WTC11 (cell line): Measurements from ENCODE around the gene ANKMY1. TPM values are rescaled to one million over a fixed set of nuclear protein-coding genes. Genes with fewer than 3 reads are reported as not detected.

ENCODE experiments used
- ATAC-seq: fragments of 200-7000 bp; cut with Tn5 transposase; 2 replicates; pipeline ENCODE4 v1.10.0; 2021; ENCODE audit warnings: mild to moderate bottlenecking, moderate library complexity
- CTCF ChIA-PET: fragments of 300-600 bp; sonication (Branson Sonifier 250); formaldehyde crosslinking; loops from one replicate; lab custom pipeline; 2021; ENCODE audit warnings: antibody characterized with exemption; lab: Charles Lee
- POLR2A ChIA-PET: fragments of 350-600 bp; sonication (Branson Sonifier 250); formaldehyde crosslinking; loops from one replicate; lab custom pipeline; 2021; ENCODE audit warnings: antibody characterized with exemption; lab: Charles Lee
- DNase-seq: peaks from one replicate; pipeline ENCODE4 v3.0.0; 2021; ENCODE audit warnings: low spot score
- H3K27ac Mint-ChIP-seq: 2 replicates; pipeline ENCODE4 v1.8.0; 2021; ENCODE audit warnings: mixed read lengths
- H3K27me3 Mint-ChIP-seq: 2 replicates; pipeline ENCODE4 v1.8.0; 2021; ENCODE audit warnings: low read depth, mild to moderate bottlenecking, moderate library complexity, mixed read lengths
- H3K36me3 Mint-ChIP-seq: 2 replicates; pipeline ENCODE4 v1.8.0; 2021; ENCODE audit warnings: mixed read lengths
- H3K4me1 Mint-ChIP-seq: 2 replicates; pipeline ENCODE4 v1.8.0; 2022; ENCODE audit warnings: mixed read lengths
- H3K4me3 Mint-ChIP-seq: 2 replicates; pipeline ENCODE4 v1.8.0; 2021; ENCODE audit warnings: mild to moderate bottlenecking, moderate library complexity, mixed read lengths
- H3K9me3 Mint-ChIP-seq: 2 replicates; pipeline ENCODE4 v1.8.0; 2021; ENCODE audit warnings: mixed read lengths
- AFF4 ChIP-seq: sonication (generic); formaldehyde crosslinking; IDR thresholded peaks from 2 replicates; pipeline ENCODE4 v1.8.1; 2023; ENCODE audit warnings: mild to moderate bottlenecking, missing genetic modification reagents, borderline replicate concordance
- CBFB ChIP-seq: sonication (generic); formaldehyde crosslinking; IDR thresholded peaks from 2 replicates; pipeline ENCODE4 v1.8.1; 2022; ENCODE audit warnings: mild to moderate bottlenecking, low read depth, missing genetic modification reagents
- ELF4 ChIP-seq: sonication (generic); formaldehyde crosslinking; IDR thresholded peaks from 2 replicates; pipeline ENCODE4 v1.8.1; 2022; ENCODE audit warnings: low read depth, mild to moderate bottlenecking, moderate library complexity, missing genetic modification reagents
- FOXJ3 ChIP-seq: sonication (generic); formaldehyde crosslinking; IDR thresholded peaks from 2 replicates; pipeline ENCODE4 v1.9.0; 2021; ENCODE audit warnings: missing genetic modification reagents, mild to moderate bottlenecking, borderline replicate concordance
- GTF2I ChIP-seq: fragments of 250-450 bp; sonication (Bioruptor Pico); conservative IDR thresholded peaks from 2 replicates; pipeline ENCODE4 v1.4.0; 2021; ENCODE audit warnings: mild to moderate bottlenecking
- HMGXB4 ChIP-seq: sonication (generic); formaldehyde crosslinking; IDR thresholded peaks from 2 replicates; pipeline ENCODE4 v1.8.1; 2023; ENCODE audit warnings: mild to moderate bottlenecking, moderate library complexity, missing genetic modification reagents
- IRF1 ChIP-seq: sonication (generic); formaldehyde crosslinking; IDR thresholded peaks from 2 replicates; pipeline ENCODE4 v1.8.0; 2023; ENCODE audit warnings: missing genetic modification reagents
- NR2C2 ChIP-seq: sonication (generic); formaldehyde crosslinking; IDR thresholded peaks from 2 replicates; pipeline ENCODE4 v1.8.0; 2022; ENCODE audit warnings: mild to moderate bottlenecking, missing genetic modification reagents
- PRDM15 ChIP-seq: sonication (generic); formaldehyde crosslinking; IDR thresholded peaks from 2 replicates; pipeline ENCODE4 v1.8.0; 2022; ENCODE audit warnings: missing genetic modification reagents
- SP1 ChIP-seq: sonication (generic); formaldehyde crosslinking; conservative IDR thresholded peaks from 2 replicates; pipeline ENCODE4 v1.8.1; 2022; ENCODE audit warnings: missing genetic modification reagents
- TEAD4 ChIP-seq: sonication (generic); formaldehyde crosslinking; IDR thresholded peaks from 2 replicates; pipeline ENCODE4 v1.8.0; 2022; ENCODE audit warnings: mild to moderate bottlenecking, missing genetic modification reagents
- total RNA-seq: library from RNA; stranded (reverse); gene quantifications from 3 replicates; pipeline ENCODE4 v1.2.3, GENCODE V29; 2021
- TF ChIP-seq, protein P1 (sequence below): sonication (generic); formaldehyde crosslinking; conservative IDR thresholded peaks from 2 replicates; pipeline ENCODE4 v1.8.1; 2023; ENCODE audit warnings: mild to moderate bottlenecking, low read depth, missing genetic modification reagents, moderate library complexity
- TF ChIP-seq, protein P2 (sequence below): sonication (generic); formaldehyde crosslinking; IDR thresholded peaks from 2 replicates; pipeline ENCODE4 v1.8.1; 2022; ENCODE audit warnings: low read depth, missing genetic modification reagents, borderline replicate concordance
- TF ChIP-seq, protein P3 (sequence below): sonication (generic); formaldehyde crosslinking; IDR thresholded peaks from 2 replicates; pipeline ENCODE4 v1.8.0; 2022; ENCODE audit warnings: mild to moderate bottlenecking, missing genetic modification reagents
- TF ChIP-seq, protein P4 (sequence below): sonication (generic); formaldehyde crosslinking; IDR thresholded peaks from 2 replicates; pipeline ENCODE4 v1.8.1; 2023; ENCODE audit warnings: mild to moderate bottlenecking, missing genetic modification reagents, moderate library complexity

Gene ANKMY1
- total RNA-seq, 1 experiment from 2014 or later, result 4.6 TPM

DNA sequence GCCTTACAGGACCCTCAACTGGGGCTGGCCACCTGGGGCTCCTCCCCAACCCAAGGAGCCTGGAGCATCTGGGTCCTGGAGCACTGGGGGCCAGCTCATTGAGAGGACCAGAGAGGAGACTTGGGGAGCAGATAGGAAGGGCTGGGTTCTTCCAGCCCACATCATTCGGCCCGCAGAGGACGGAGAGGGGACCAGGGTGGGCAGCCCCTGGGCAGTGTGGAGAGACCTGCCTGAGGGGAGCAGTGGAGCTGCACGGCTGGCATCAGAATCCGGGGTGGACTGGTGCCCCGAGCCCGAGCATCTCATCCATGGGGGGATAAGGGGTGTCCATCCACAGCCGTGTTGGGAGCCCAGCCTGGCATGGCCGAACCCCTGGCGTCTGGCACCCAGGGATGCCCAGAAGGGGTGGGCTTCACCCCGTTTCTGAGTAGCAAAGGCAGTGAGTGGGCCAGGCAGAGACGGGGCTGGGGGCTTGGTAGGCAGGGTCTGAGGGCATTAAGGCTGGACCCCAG, 111.1 kb downstream of the ANKMY1 start:
- DNase-seq, result no peak
- H3K36me3 Mint-ChIP-seq, result no peaks in the 10 kb centered on the region
- ATAC-seq, result no peak
- POLR2A ChIA-PET, result no interaction called here
- no peaks in the 10 kb centered on the region for H3K9me3 Mint-ChIP-seq
- peaks cover 3% of the 10 kb centered on the region; the same call in 1 of the 2 replicates for H3K27me3 Mint-ChIP-seq
- TF ChIP-seq, protein P1, sequence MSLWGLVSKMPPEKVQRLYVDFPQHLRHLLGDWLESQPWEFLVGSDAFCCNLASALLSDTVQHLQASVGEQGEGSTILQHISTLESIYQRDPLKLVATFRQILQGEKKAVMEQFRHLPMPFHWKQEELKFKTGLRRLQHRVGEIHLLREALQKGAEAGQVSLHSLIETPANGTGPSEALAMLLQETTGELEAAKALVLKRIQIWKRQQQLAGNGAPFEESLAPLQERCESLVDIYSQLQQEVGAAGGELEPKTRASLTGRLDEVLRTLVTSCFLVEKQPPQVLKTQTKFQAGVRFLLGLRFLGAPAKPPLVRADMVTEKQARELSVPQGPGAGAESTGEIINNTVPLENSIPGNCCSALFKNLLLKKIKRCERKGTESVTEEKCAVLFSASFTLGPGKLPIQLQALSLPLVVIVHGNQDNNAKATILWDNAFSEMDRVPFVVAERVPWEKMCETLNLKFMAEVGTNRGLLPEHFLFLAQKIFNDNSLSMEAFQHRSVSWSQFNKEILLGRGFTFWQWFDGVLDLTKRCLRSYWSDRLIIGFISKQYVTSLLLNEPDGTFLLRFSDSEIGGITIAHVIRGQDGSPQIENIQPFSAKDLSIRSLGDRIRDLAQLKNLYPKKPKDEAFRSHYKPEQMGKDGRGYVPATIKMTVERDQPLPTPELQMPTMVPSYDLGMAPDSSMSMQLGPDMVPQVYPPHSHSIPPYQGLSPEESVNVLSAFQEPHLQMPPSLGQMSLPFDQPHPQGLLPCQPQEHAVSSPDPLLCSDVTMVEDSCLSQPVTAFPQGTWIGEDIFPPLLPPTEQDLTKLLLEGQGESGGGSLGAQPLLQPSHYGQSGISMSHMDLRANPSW, result no peak
- TF ChIP-seq AFF4 (CRISPR knock-in tag) (no peak), SP1 (CRISPR knock-in tag) (no peak), ELF4 (CRISPR knock-in tag) (no peak), CBFB (CRISPR knock-in tag) (no peak)
- TF ChIP-seq, protein P2, sequence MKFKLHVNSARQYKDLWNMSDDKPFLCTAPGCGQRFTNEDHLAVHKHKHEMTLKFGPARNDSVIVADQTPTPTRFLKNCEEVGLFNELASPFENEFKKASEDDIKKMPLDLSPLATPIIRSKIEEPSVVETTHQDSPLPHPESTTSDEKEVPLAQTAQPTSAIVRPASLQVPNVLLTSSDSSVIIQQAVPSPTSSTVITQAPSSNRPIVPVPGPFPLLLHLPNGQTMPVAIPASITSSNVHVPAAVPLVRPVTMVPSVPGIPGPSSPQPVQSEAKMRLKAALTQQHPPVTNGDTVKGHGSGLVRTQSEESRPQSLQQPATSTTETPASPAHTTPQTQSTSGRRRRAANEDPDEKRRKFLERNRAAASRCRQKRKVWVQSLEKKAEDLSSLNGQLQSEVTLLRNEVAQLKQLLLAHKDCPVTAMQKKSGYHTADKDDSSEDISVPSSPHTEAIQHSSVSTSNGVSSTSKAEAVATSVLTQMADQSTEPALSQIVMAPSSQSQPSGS (CRISPR knock-in tag), result no peak
- TF ChIP-seq, protein P3, sequence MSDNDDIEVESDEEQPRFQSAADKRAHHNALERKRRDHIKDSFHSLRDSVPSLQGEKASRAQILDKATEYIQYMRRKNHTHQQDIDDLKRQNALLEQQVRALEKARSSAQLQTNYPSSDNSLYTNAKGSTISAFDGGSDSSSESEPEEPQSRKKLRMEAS (CRISPR knock-in tag), result no peak
- no peak overlapping the region for H3K27ac Mint-ChIP-seq
- H3K4me1 Mint-ChIP-seq, result peaks cover 12% of the 10 kb centered on the region
- CTCF ChIA-PET, result interaction anchor here (1.5 kb wide), 1 partner anchor 14 kb away, joined by 4 read pairs; no protein-coding TSS in a partner anchor
- H3K4me3 Mint-ChIP-seq, result no peak overlapping the region

DNA sequence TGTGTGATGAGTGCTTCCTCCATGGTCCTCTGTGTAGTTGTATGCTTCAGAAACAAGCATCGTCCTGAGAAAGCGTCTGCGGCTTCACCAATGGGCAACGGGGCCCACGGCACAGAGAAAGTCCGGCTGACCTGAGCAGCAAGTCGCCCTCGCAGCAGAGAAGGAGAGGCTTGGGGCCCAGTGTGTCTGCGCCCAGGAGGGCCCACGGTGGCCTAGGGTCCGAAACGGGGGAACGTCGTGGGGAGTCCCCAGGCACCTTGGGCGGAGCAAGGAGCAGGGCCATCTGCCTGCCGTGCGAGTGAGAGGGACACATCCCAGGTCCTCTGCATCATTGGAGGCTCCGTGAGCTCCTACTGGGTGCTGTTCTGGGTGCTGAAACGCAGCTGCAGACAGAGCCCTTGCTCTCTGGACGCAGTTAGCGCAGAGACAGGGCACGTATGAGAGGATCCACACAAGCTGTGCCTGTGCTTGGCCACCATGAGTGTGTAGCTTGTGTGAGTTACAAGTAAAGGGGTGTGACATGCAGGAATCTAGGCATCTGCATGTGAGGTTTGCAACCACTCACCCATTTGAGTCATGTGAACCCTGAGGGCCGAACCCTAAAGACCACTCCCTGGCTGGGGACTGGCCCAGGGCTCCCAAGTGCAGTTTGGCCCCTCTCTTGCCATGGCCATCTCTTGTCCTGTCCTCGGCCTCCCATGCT, 111.7 kb downstream of the ANKMY1 start:
- Mint-ChIP-seq H3K9me3 (no peaks in the 10 kb centered on the region), H3K27me3 (peaks cover 3% of the 10 kb centered on the region; the same call in 1 of the 2 replicates), H3K27ac (no peak overlapping the region), H3K36me3 (no peaks in the 10 kb centered on the region), H3K4me3 (no peak overlapping the region), H3K4me1 (peaks cover 12% of the 10 kb centered on the region)
- POLR2A ChIA-PET, result no interaction called here
- CTCF ChIA-PET, result interaction anchor here (1.5 kb wide), 1 partner anchor 15 kb away, joined by 4 read pairs; no protein-coding TSS in a partner anchor
- ATAC-seq (peak; percentile 11; the same call in 1 of the 2 replicates), DNase-seq (no peak)
- TF ChIP-seq NR2C2 (CRISPR knock-in tag), result no peak
- no peak for TF ChIP-seq TEAD4
- TF ChIP-seq, protein P4, sequence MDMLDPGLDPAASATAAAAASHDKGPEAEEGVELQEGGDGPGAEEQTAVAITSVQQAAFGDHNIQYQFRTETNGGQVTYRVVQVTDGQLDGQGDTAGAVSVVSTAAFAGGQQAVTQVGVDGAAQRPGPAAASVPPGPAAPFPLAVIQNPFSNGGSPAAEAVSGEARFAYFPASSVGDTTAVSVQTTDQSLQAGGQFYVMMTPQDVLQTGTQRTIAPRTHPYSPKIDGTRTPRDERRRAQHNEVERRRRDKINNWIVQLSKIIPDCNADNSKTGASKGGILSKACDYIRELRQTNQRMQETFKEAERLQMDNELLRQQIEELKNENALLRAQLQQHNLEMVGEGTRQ (CRISPR knock-in tag), result no peak
- no peak for TF ChIP-seq IRF1 (CRISPR knock-in tag)
- no peak for TF ChIP-seq HMGXB4 (CRISPR knock-in tag)
- TF ChIP-seq PRDM15 (CRISPR knock-in tag), result no peak
- no peak for TF ChIP-seq FOXJ3
- TF ChIP-seq GTF2I (CRISPR knock-in tag), result no peak
